GM18505 (cell line): ENCODE data around the gene NAA80.
"Not testable (repeated sequence)": the region's sequence is repeated elsewhere in the genome, so short reads cannot be mapped to it uniquely, and the experiment has no call there.

Experiments used
- ATAC-seq: cut with Tn5 transposase; IDR thresholded peaks from one replicate; pipeline ENCODE4 v1.9.1; 2021; ENCODE audit not compliant: unreplicated experiment
- POLR2A ChIP-seq: IDR thresholded peaks from 4 replicates; pipeline ENCODE4 v1.6.1; 2011; ENCODE audit warnings: borderline replicate concordance; ENCODE audit not compliant: insufficient read depth, insufficient read length; ENCODE audit errors: extremely low read depth

The NAA80 gene

DNA sequence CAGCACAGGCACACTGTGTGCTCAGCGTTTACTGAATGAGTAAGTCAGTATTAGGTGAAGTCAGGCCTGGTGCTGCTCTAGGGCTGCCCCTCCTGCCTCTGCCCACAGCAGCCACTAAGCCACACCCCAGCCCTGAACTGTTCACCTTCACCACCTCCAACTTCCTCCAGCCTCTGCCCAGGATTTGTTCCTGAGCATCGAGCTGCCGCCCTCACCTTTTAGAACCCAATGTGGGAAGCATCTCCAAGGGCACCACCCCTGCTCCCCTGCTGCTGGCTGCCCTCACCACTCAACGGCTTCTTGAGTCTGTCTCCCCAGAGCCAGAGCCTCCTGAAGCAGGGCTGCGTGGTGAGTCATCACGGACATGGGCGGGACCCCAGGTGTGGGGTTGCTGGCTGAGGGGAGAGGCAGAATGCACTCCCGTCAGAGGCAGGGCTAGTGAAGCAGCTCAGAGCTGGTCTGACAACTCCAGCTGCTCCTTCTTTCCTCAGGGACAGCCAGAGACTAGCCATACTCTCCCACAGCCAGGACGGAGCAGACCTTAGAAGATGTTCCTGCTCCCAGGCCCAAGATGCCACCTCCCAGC lies 17.5 kb upstream of the NAA80 start:
- no peak for ATAC-seq
- no peak for TF ChIP-seq POLR2A

DNA sequence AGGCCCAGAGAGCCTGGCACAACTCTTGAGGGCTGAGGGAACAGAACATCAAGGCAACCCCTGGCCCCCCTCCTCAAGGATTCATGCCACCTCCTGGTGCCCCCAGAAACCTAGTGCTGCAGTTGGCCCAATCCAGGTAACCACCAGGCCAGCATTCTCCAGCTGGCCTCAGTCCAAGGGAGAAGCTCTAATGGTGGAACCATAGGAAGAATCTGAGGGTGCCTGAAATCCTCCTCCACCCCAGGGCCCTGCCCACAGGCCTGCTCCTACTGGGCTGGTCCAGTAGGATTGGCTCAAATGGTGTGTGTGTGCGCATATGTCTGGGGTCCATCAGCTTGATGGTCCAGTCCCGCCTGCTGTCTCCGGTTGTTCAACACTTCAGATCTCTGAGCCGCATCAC lies 15.6 kb upstream of the NAA80 start:
- no peak for TF ChIP-seq POLR2A
- no peak for ATAC-seq

DNA sequence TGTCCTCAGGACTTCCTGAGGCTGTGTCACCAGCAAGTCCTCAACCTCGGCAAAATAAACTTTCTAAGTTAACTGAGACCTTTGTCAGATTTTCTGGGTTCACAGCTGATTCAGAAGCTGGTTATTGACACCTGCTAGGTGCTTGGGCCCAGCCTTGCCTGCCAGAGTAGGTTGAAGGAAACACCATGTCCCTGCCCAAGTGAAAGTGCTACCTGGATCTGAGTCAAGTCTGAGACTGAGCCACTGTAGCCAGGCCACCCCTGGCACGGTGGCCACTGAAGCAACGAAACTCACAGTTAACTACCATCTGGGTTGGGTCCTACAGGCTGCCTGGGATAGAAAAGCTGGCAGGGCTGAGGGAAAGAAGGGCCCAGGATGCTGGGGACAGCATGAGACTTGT lies 15.1 kb upstream of the NAA80 start:
- no peak for ATAC-seq
- TF ChIP-seq POLR2A = no peak

DNA sequence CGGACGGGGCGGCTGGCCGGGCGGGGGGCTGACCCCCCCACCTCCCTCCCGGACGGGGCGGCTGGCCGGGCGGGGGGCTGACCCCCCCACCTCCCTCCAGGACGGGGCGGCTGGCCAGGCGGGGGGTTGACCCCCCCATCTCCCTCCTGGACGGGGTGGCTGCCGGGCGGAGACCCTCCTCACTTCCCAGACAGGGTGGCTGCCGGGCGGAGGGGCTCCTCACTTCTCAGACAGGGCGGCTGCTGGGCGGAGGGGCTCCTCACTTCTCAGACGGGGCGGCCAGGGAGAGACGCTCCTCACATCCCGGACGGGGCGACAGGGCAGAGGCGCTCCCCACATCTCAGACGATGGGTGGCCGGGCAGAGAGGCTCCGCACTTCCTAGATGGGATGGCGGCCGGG lies 12.8 kb upstream of the NAA80 start:
- not testable (repeated sequence) for ATAC-seq

- no peak for TF ChIP-seq POLR2A
Observed at GRCh38 chr3:50304601-50305000, 5.4 kb upstream of the NAA80 start.

DNA sequence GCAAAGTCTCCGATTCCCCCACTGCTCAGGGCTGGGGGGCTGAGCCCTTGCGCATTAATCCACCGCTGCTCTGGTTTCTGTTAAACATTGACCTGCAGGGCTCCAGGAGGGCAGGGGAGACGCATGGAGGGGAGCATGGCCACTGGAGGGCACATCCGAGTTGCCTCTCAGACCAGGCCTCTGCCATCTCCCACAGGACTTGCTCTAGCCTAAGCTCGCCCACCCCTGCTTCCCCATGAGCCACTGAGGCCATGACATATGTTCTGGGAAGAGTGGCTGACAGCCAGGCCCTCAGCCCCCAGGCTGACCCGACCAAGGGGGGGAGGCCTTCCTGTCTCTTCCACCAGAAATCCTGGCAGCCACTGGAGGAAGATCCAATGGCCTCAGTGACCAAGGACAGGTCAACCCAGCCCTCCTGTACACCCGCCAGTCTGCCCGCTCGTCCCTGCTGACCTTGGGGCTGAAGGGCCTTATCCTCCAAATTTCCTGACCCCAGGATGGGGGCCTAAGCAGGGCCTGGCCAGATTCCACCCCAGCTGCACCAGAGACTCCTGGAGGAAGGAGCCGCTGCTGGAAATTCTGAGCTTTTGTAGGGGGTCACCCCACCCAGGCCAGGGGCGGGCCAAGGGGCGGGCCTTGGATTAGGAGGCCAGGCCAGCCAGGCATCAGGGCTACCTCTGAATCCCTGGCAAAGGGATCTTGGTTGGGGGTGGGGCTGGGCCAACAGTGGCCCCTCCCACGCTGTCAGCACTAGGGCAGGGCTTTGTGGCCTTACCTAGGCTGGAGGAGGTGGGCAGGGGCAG lies 4.0 kb upstream of the NAA80 start, which contains the start of gene HYAL1:
Gene HYAL1, minus strand, starts transcription at position 562 of the 803 bp plus-strand sequence. CDS start 618 bp downstream, outside the sequence.
- TF ChIP-seq POLR2A = no peak
- no peak for ATAC-seq

More at GRCh38 chr3:50304601-50305000, 5.4 kb upstream of the NAA80 start:
- ATAC-seq = no peak

DNA sequence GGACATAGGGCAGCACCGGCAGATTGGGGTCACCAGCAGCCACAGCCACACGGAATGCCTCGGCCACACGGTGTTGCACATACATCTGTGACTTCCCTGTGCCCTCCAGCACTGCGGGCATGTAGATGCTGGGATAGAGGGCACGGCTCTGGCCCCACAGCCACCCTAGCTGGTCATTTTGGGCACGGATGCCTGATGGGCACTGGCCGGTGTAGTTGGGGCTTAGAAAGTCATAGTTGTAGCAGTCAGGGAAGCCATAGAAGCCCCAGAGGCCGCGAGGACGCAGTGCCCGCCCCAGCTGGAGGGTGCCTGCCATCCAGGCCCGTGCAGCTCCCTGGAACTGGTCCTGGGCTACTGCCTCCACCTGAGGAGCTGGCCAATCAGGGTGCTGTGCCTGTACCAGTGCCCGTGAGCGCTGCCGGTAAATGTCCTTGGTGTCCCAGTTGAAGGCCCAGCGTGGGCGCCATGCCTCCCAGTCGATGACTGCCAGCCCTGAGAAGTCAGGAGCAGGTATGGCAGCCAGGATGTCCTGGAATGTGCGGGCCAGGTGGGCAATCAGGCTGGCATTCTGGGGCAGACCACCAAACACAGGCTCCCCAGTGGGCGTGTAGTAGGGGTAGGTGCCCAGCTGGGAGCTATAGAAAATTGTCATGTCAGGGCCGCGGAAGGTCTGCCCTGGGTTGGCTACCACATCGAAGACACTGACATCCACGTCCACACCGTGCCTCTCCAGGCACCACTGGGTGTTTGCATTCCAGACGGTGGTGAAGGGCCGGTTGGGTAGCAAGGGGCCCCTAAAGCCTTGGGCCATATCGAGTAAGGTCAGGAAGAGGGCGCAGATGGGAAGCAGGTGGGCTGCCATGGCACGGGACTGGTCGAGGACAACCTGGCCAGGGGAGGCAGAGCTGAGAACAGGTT lies 3.1 kb upstream of the NAA80 start:
- no peak for ATAC-seq
- TF ChIP-seq POLR2A = no peak

DNA sequence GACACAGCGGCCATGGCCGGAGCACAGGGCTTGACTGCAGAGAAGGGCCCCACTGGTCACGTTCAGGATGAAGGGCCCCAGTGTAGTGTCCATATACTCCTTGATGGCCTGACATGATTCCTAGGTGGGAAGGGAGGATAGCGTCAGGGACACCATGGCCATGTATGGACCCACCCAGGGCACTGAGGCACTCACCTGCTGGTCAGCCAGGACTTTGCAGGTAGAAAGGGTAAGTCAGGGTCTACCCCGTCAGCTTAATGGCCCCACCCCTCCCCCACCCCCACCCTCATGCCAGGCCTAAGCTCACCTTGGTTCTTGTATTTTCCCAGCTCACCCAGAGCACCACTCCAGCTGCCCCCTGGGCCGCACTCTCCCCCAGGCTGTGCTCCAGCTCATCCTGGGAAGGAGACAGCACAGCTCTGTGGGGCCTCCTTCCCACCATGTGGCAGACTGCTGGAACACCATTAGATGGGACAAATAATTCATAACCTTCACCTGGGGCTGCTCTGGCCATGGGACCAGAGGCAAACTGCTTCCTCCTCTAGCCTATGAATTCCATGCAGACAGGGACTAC lies 1.6 kb upstream of the NAA80 start:
- no peak for ATAC-seq
- TF ChIP-seq POLR2A = no peak

DNA sequence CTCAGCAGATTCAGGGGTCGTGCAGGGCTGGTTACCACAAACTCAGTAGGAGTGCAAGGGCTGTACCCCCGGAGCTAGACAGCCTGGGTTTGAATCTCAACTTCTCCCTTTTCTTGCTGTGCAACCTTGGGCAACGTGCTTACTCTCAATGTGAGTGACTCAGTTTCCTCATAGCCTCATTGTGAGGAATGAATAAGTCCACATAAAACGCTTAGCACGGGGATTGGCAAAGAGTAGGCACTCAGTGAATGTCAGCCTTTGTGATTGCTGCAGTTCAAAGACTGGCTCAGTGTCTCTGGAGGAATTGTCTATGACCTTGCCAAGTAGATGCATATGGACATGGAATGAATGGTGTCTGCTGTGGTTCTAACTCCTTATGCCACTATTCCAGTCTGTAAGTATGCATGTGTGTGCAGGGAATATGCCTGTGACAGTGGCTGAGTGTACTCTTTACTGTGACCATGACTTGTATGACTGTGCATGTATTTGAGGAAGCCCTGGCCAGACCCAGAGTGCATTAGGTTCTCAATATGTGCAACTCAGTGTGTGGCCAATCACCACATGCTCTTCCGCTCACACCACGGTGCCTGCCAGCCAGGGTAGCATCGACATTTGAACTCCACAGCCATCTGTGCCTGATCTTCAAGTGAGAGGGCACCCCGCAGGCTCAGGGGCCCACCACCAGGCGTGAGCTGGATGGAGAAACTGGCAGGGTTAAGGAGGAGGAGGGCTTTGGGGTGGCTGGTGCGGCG lies 900 bp upstream of the NAA80 start:
- TF ChIP-seq POLR2A = no peak
- no peak for ATAC-seq

DNA sequence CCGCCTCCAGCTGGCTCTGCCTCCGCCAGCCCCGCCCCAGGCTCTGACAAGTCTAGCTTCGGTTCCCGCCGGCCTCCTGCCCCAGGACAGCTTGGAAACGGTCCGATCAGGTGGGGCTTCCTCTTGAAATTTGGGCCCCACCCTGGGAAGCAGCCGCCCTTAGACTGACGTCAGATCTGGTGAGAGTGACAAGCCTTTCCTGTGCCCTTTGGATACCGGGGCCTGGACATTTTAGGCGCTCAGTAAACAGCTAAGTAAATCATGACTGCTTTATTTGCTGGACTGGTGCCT lies 378 bp upstream of the NAA80 start:
- no peak for TF ChIP-seq POLR2A
- ATAC-seq = no peak

DNA sequence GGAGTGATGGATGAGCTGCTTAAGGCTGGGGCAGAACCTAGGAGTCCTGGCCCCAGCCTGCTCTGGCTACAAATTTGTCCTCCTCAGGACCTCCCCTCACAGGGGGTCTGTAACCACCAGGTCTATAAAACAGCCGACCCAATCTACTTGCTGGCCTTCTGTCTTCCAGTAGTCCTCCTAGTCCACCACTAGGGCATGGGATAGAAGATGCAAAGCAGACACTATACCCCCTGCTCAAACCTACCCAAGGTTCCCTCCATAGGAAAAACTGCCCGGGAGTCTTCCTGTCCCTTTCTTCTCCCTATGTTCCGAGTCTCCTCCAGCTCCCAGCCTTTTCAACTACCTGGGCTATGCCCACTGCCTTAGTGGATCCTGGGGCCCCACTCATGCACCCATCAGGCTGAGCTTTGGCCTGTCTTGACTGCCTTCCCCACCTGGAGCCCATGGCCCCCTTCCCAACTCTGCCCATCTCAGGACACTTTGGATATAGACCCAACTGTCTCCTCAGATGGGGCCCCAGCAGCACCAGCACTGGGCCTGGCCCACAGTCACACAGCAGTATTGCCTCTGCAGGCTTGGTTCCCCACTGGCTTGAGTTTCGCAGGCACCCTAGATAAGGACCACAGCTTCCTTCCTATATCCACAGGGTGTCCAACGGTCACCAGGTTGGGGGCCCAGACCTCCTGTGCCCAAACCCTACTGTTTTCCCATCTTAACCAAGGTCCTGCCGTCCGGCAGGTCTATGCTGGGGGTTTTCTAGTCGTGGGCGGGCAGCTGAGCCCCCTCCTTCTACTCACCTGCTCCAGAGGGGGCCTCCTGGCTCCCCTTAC lies 1.1 kb downstream of the NAA80 start:
- TF ChIP-seq POLR2A = no peak
- no peak for ATAC-seq

- TF ChIP-seq POLR2A = no peak
- ATAC-seq = no peak
Observed at GRCh38 chr3:50297384-50297775, 1.8 kb downstream of the NAA80 start.
